SK-N-SH (cell line): Measurements from ENCODE around the gene HAPLN2.

Source experiments
- CHD2 ChIP-seq: fragments of 150-350 bp; IDR thresholded peaks from 2 replicates; pipeline ENCODE4 v1.6.1; 2018; ENCODE audit warnings: low read length; ENCODE audit not compliant: partially characterized antibody
- EP300 ChIP-seq, 2 experiments: IDR thresholded peaks; 2 replicates each; pipeline versions ENCODE4 v1.4.0 to v1.6.1; 2012; ENCODE audit warnings: borderline replicate concordance in 1 of 2, low read depth in 1 of 2, low read length in 1 of 2
- GABPA ChIP-seq: IDR thresholded peaks from 2 replicates; pipeline ENCODE4 v1.4.0; 2012; ENCODE audit warnings: low read depth, mild to moderate bottlenecking
- MXI1 ChIP-seq: IDR thresholded peaks from 2 replicates; pipeline ENCODE4 v1.6.1; 2012; ENCODE audit warnings: mild to moderate bottlenecking, low read depth, low read length, improper control_type of control experiment
- NRF1 ChIP-seq: IDR thresholded peaks from 2 replicates; pipeline ENCODE4 v1.6.1; 2012; ENCODE audit warnings: low read depth, mild to moderate bottlenecking, low read length
- TAF1 ChIP-seq: IDR thresholded peaks from 2 replicates; pipeline ENCODE4 v1.6.1; 2012; ENCODE audit warnings: low read depth, mild to moderate bottlenecking, low read length, moderate library complexity, borderline replicate concordance
- TF ChIP-seq, protein P1 (sequence below): IDR thresholded peaks from 2 replicates; pipeline ENCODE4 v1.4.0; 2012; ENCODE audit warnings: low read depth, borderline replicate concordance
- TF ChIP-seq, protein P2 (sequence below): IDR thresholded peaks from 2 replicates; pipeline ENCODE4 v1.6.1; 2012; ENCODE audit warnings: mild to moderate bottlenecking, low read depth, low read length, moderate library complexity
- TF ChIP-seq, protein P3 (sequence below): fragments of 200-600 bp; sonication (generic); IDR thresholded peaks from 2 replicates; pipeline ENCODE4 v1.6.1; 2017; ENCODE audit warnings: antibody characterized with exemption, mild to moderate bottlenecking, moderate library complexity
- TF ChIP-seq, protein P4 (sequence below): IDR thresholded peaks from 2 replicates; pipeline ENCODE4 v1.4.0; 2012; ENCODE audit warnings: low read depth

DNA sequence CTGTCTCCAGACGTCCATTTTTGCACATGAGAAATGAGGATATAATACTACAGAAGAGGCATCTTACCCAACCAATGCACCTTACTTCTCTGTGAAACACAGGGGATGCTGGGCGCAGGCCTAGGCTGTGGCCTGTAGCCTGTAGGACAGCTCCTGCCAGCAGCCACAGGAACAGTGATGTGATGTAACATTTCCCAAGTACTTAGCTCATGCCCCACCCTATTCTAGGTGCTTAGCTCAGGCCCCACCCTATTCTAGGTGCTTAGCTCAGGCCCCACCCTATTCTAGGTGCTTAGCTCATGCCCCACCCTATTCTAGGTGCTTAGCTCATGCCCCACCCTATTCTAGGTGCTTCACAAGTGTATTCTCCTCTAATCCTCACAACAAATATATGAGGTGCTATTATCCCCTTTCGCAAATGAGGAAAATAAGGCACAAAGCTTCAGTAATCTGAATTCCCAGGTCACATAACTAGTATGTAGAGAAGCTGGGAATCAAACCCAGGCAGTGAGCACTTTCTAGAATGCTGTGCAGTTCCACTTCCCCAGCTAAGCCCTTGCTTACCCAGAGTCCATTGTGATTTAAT is 32.2 kb upstream of the HAPLN2 start:
- TF ChIP-seq TAF1 (no peak), GABPA (no peak), NRF1 (no peak), MXI1 (no peak), CHD2 (no peak), EP300 (IDR thresholded peaks at IDR 0.05; ENCODE audit: borderline replicate concordance in 1 of 2, low read depth in 1 of 2, low read length in 1 of 2) (no peak)
- TF ChIP-seq, protein P1, sequence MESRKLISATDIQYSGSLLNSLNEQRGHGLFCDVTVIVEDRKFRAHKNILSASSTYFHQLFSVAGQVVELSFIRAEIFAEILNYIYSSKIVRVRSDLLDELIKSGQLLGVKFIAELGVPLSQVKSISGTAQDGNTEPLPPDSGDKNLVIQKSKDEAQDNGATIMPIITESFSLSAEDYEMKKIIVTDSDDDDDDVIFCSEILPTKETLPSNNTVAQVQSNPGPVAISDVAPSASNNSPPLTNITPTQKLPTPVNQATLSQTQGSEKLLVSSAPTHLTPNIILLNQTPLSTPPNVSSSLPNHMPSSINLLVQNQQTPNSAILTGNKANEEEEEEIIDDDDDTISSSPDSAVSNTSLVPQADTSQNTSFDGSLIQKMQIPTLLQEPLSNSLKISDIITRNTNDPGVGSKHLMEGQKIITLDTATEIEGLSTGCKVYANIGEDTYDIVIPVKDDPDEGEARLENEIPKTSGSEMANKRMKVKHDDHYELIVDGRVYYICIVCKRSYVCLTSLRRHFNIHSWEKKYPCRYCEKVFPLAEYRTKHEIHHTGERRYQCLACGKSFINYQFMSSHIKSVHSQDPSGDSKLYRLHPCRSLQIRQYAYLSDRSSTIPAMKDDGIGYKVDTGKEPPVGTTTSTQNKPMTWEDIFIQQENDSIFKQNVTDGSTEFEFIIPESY, result no peak
- TF ChIP-seq, protein P2, sequence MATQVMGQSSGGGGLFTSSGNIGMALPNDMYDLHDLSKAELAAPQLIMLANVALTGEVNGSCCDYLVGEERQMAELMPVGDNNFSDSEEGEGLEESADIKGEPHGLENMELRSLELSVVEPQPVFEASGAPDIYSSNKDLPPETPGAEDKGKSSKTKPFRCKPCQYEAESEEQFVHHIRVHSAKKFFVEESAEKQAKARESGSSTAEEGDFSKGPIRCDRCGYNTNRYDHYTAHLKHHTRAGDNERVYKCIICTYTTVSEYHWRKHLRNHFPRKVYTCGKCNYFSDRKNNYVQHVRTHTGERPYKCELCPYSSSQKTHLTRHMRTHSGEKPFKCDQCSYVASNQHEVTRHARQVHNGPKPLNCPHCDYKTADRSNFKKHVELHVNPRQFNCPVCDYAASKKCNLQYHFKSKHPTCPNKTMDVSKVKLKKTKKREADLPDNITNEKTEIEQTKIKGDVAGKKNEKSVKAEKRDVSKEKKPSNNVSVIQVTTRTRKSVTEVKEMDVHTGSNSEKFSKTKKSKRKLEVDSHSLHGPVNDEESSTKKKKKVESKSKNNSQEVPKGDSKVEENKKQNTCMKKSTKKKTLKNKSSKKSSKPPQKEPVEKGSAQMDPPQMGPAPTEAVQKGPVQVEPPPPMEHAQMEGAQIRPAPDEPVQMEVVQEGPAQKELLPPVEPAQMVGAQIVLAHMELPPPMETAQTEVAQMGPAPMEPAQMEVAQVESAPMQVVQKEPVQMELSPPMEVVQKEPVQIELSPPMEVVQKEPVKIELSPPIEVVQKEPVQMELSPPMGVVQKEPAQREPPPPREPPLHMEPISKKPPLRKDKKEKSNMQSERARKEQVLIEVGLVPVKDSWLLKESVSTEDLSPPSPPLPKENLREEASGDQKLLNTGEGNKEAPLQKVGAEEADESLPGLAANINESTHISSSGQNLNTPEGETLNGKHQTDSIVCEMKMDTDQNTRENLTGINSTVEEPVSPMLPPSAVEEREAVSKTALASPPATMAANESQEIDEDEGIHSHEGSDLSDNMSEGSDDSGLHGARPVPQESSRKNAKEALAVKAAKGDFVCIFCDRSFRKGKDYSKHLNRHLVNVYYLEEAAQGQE, result no peak
- TF ChIP-seq, protein P3, sequence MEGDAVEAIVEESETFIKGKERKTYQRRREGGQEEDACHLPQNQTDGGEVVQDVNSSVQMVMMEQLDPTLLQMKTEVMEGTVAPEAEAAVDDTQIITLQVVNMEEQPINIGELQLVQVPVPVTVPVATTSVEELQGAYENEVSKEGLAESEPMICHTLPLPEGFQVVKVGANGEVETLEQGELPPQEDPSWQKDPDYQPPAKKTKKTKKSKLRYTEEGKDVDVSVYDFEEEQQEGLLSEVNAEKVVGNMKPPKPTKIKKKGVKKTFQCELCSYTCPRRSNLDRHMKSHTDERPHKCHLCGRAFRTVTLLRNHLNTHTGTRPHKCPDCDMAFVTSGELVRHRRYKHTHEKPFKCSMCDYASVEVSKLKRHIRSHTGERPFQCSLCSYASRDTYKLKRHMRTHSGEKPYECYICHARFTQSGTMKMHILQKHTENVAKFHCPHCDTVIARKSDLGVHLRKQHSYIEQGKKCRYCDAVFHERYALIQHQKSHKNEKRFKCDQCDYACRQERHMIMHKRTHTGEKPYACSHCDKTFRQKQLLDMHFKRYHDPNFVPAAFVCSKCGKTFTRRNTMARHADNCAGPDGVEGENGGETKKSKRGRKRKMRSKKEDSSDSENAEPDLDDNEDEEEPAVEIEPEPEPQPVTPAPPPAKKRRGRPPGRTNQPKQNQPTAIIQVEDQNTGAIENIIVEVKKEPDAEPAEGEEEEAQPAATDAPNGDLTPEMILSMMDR, result no peak
- TF ChIP-seq, protein P4, sequence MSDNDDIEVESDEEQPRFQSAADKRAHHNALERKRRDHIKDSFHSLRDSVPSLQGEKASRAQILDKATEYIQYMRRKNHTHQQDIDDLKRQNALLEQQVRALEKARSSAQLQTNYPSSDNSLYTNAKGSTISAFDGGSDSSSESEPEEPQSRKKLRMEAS, result no peak
